Activated T-helper 2 cell treated with anti-CD3 and anti-CD28 coated beads, Interferon-gamma antibody, Interleukin-2, Interleukin-4, amounts not matched to agents 10 μg/mL and 5 μg/mL and 100 μg/mL, durations not matched to agents 14 hours and 24 hours and 36 hours (primary cell): ENCODE results near the gene PTGR1. TPM values are rescaled to one million over a fixed set of nuclear protein-coding genes. Genes with fewer than 3 reads are reported as not detected.
"Not testable (repeated sequence)": the region's sequence is repeated elsewhere in the genome, so short reads cannot be mapped to it uniquely, and the experiment has no call there.

Source experiments
- DNase-seq: peaks from one replicate; pipeline ENCODE4 v3.0.0; 2021; ENCODE audit warnings: low spot score
- H3K27ac Mint-ChIP-seq: one replicate; pipeline ENCODE4 v1.8.0; 2021; ENCODE audit warnings: mixed read lengths
- H3K27me3 Mint-ChIP-seq: one replicate; pipeline ENCODE4 v1.8.0; 2021; ENCODE audit warnings: low read depth, mixed read lengths
- H3K36me3 Mint-ChIP-seq: one replicate; pipeline ENCODE4 v1.8.0; 2021; ENCODE audit warnings: low read depth, mixed read lengths
- H3K4me1 Mint-ChIP-seq: one replicate; pipeline ENCODE4 v1.8.0; 2021; ENCODE audit warnings: low read depth, mixed read lengths
- H3K4me3 Mint-ChIP-seq: one replicate; pipeline ENCODE4 v1.8.0; 2021; ENCODE audit warnings: low read depth, mild to moderate bottlenecking, moderate library complexity, mixed read lengths
- H3K9me3 Mint-ChIP-seq: one replicate; pipeline ENCODE4 v1.8.0; 2021; ENCODE audit warnings: mixed read lengths
- intact Hi-C: fragments of 100-400 bp; cut with micrococcal nuclease; formaldehyde crosslinking; loops from one replicate; pipeline ENCODE4 v1.15.1; 2023
- total RNA-seq: library from RNA; stranded (reverse); gene quantifications from 2 replicates; pipeline ENCODE4 v1.2.3, GENCODE V29; 2022

PTGR1 gene
- total RNA-seq, 1 donor from 2014 or later = 1.8 TPM

GRCh38 chr9:111604054-111604615 lies 4.7 kb upstream of the PTGR1 start:
- Mint-ChIP-seq H3K9me3 (no peaks in the 10 kb centered on the region), H3K27ac (no peak overlapping the region), H3K27me3 (peaks cover 28% of the 10 kb centered on the region), H3K36me3 (no peaks in the 10 kb centered on the region), H3K4me3 (no peak overlapping the region), H3K4me1 (peaks cover 6% of the 10 kb centered on the region)
- no peak for DNase-seq
- intact Hi-C loops = no loop called here

GRCh38 chr9:111603041-111603440 lies 3.6 kb upstream of the PTGR1 start:
- H3K27ac Mint-ChIP-seq = no peak overlapping the region

GRCh38 chr9:111601237-111602018 lies 2.0 kb upstream of the PTGR1 start:
- no peak overlapping the region for H3K27ac Mint-ChIP-seq
- no peaks in the 10 kb centered on the region for H3K36me3 Mint-ChIP-seq
- H3K27me3 Mint-ChIP-seq = peaks cover 39% of the 10 kb centered on the region
- DNase-seq = no peak
- H3K4me1 Mint-ChIP-seq = peaks cover 18% of the 10 kb centered on the region
- intact Hi-C loops = no loop called here
- H3K4me3 Mint-ChIP-seq = no peak overlapping the region
- H3K9me3 Mint-ChIP-seq = no peaks in the 10 kb centered on the region

More at GRCh38 chr9:111603041-111603440, 3.6 kb upstream of the PTGR1 start:
- Mint-ChIP-seq H3K9me3 (no peaks in the 10 kb centered on the region), H3K4me1 (peaks cover 12% of the 10 kb centered on the region), H3K27me3 (peaks cover 31% of the 10 kb centered on the region), H3K36me3 (no peaks in the 10 kb centered on the region), H3K4me3 (no peak overlapping the region)
- no peak for DNase-seq
- intact Hi-C loops = no loop called here

- DNase-seq = no peak
- Mint-ChIP-seq H3K27me3 (peaks cover 36% of the 10 kb centered on the region), H3K36me3 (no peaks in the 10 kb centered on the region), H3K27ac (no peak overlapping the region), H3K4me1 (peaks cover 18% of the 10 kb centered on the region), H3K4me3 (peak overlapping the region; percentile 86), H3K9me3 (no peaks in the 10 kb centered on the region)
- intact Hi-C loops = loop anchor here (2.0 to 10.0 kb wide), 5 partner anchors 63 to 475 kb away; partner anchors contain the start of genes ECPAS and ZNF483
These were observed 502 bp upstream of the PTGR1 start for GRCh38 chr9:111599955-111600343.

- Mint-ChIP-seq H3K4me3 (peak overlapping the region; percentile 86), H3K36me3 (no peaks in the 10 kb centered on the region), H3K27me3 (peaks cover 36% of the 10 kb centered on the region), H3K27ac (no peak overlapping the region), H3K9me3 (no peaks in the 10 kb centered on the region), H3K4me1 (peaks cover 18% of the 10 kb centered on the region)
- intact Hi-C loops = loop anchor here (2.0 to 10.0 kb wide), 5 partner anchors 64 to 476 kb away; partner anchors contain the start of genes ECPAS and ZNF483
- no peak for DNase-seq
These were observed 735 bp downstream of the PTGR1 start for GRCh38 chr9:111598733-111599091.

- Mint-ChIP-seq H3K36me3 (no peaks in the 10 kb centered on the region), H3K4me3 (peak overlapping the region; percentile 86), H3K27me3 (peaks cover 36% of the 10 kb centered on the region)
These were observed 1.4 kb downstream of the PTGR1 start for GRCh38 chr9:111597852-111598732.

GRCh38 chr9:111588846-111589245 lies 10.6 kb downstream of the PTGR1 start:
- Mint-ChIP-seq H3K4me1 (no peaks in the 10 kb centered on the region), H3K9me3 (no peaks in the 10 kb centered on the region), H3K27me3 (no peaks in the 10 kb centered on the region), H3K27ac (no peak overlapping the region), H3K36me3 (no peaks in the 10 kb centered on the region), H3K4me3 (no peak overlapping the region)
- intact Hi-C loops = no loop called here
- DNase-seq = no peak

More at GRCh38 chr9:111597852-111598732, 1.4 kb downstream of the PTGR1 start:
- Mint-ChIP-seq H3K9me3 (no peaks in the 10 kb centered on the region), H3K4me1 (peaks cover 18% of the 10 kb centered on the region), H3K27ac (no peak overlapping the region)
- DNase-seq = peak; percentile 26
- intact Hi-C loops = loop anchor here (2.0 to 10.0 kb wide), 5 partner anchors 65 to 477 kb away; partner anchors contain the start of genes ECPAS and ZNF483

- intact Hi-C loops = no loop called here
- H3K27ac Mint-ChIP-seq = no peak overlapping the region
These were observed 13.1 kb downstream of the PTGR1 start for GRCh38 chr9:111586378-111586777.

GRCh38 chr9:111582888-111583287 lies 16.6 kb downstream of the PTGR1 start:
- Mint-ChIP-seq H3K27me3 (no peaks in the 10 kb centered on the region), H3K4me1 (no peaks in the 10 kb centered on the region), H3K9me3 (no peaks in the 10 kb centered on the region), H3K27ac (no peak overlapping the region), H3K4me3 (no peak overlapping the region), H3K36me3 (no peaks in the 10 kb centered on the region)
- no peak for DNase-seq
- intact Hi-C loops = no loop called here

More at GRCh38 chr9:111586378-111586777, 13.1 kb downstream of the PTGR1 start:
- Mint-ChIP-seq H3K27me3 (no peaks in the 10 kb centered on the region), H3K36me3 (no peaks in the 10 kb centered on the region), H3K4me3 (no peak overlapping the region), H3K9me3 (no peaks in the 10 kb centered on the region), H3K4me1 (no peaks in the 10 kb centered on the region)
- no peak for DNase-seq

- DNase-seq = no peak
- no peaks in the 10 kb centered on the region for H3K4me1 Mint-ChIP-seq
- no peak overlapping the region for H3K4me3 Mint-ChIP-seq
- no peaks in the 10 kb centered on the region for H3K27me3 Mint-ChIP-seq
- intact Hi-C loops = no loop called here
- H3K36me3 Mint-ChIP-seq = no peaks in the 10 kb centered on the region
- H3K9me3 Mint-ChIP-seq = peaks cover 17% of the 10 kb centered on the region
- H3K27ac Mint-ChIP-seq = no peak overlapping the region
These were observed 26.4 kb downstream of the PTGR1 start for GRCh38 chr9:111572950-111573604.

- intact Hi-C loops, H3K36me3 Mint-ChIP-seq, H3K27me3 Mint-ChIP-seq, H3K4me3 Mint-ChIP-seq, DNase-seq, H3K4me1 Mint-ChIP-seq, H3K27ac Mint-ChIP-seq: not testable (repeated sequence)
- peaks cover 36% of the 10 kb centered on the region for H3K9me3 Mint-ChIP-seq
These were observed 31.3 kb downstream of the PTGR1 start for GRCh38 chr9:111568127-111568526.

GRCh38 chr9:111566234-111566633 lies 33.2 kb downstream of the PTGR1 start:
- no peaks in the 10 kb centered on the region for H3K27me3 Mint-ChIP-seq
- peaks cover 42% of the 10 kb centered on the region for H3K9me3 Mint-ChIP-seq
- no peak overlapping the region for H3K4me3 Mint-ChIP-seq
- H3K36me3 Mint-ChIP-seq = peaks cover 4% of the 10 kb centered on the region
- H3K4me1 Mint-ChIP-seq = no peaks in the 10 kb centered on the region
- intact Hi-C loops = no loop called here
- no peak overlapping the region for H3K27ac Mint-ChIP-seq
- DNase-seq = no peak
